ENCODE measurements around the gene OR52I2.

The OR52I2 gene

GRCh38 chr11:4607781-4608666 lies 26.5 kb downstream of the OR52I2 start, which contains the start of gene TRIM68:
Gene TRIM68, minus strand, starts transcription at chr11:4608231. Its CDS starts 2,727 bp downstream, at chr11:4605504.
- Histone ChIP-seq H3K9ac (ENCODE audit: low read depth, low read length) (peak within 1 kb of the TSS; percentile 83), H3K4me1 (ENCODE audit: insufficient read depth, low read length) (peaks cover 29% of the 10 kb centered on the region), H4K20me1 (ENCODE audit: insufficient read depth, low read length) (no peaks in the 10 kb centered on the region), H3K79me2 (ENCODE audit: insufficient read depth, low read length) (peaks cover 13% of the 10 kb centered on the region), H3K27ac (ENCODE audit: low read length) (peak within 1 kb of the TSS; percentile 81), H3K4me3 (ENCODE audit: low read depth in 1 of 2, low read length in 2 of 2) (peak within 1 kb of the TSS; percentile 51 to 70), H3K36me3 (ENCODE audit: insufficient read depth, low read length) (peaks cover 24% of the 10 kb centered on the region), H3K4me2 (ENCODE audit: insufficient read depth, low read length) (peak within 1 kb of the TSS; percentile 80), H3K9me3 (ENCODE audit: insufficient read depth, low read length, severe bottlenecking) (no peaks in the 10 kb centered on the region), H2AFZ (ENCODE audit: low read depth, low read length) (peak within 1 kb of the TSS; percentile 95), H3K27me3 (ENCODE audit: insufficient read depth, low read length, poor library complexity) (no peaks in the 10 kb centered on the region)
- DNase-seq (peak; percentile 97), ATAC-seq (ENCODE audit: insufficient read depth, low read depth) (peak; percentile 100)
- TF ChIP-seq EZH2 (IDR thresholded peaks at IDR 0.05; ENCODE audit: borderline replicate concordance, low read depth, low read length, severe bottlenecking), result no peak
- no peak for TF ChIP-seq CTCF (IDR thresholded peaks at IDR 0.05; ENCODE audit: borderline replicate concordance, extremely low read depth, low read length, poor library complexity, severe bottlenecking)

DNA sequence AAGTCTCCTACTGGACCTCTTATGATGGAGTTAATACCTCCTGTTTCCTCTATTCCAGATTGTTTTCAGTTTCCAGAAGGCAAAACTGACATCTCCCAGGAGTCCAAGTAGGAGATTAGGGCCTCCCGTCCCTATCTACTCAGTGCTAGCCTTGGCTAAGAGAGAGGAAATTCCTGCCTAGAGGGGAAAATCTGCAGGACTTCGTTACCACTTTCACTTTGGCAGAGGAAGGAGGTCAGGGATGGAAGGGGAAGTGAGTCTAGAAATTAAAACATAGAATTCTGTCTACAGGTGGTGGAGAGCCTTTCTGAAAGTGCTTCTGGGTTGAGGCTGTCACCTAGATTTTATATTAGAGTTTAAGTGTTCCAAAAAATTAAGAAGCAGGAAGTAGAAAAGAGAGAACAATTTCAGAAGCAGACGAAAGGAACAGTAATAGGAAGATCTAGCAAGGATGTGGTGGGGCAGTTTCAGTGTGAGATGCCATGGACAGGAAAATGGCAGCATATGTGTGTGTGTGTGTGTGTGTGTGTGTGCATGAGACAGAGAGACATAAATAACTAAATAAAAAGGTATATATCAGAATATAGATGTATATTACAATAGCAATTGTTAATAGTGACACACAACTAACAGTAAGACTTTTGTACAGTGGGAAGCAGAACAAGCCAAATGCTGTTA lies 28.9 kb downstream of the OR52I2 start:
- H2AFZ ChIP-seq (ENCODE audit: low read depth, low read length), result peak overlapping the region; percentile 95
- no peak overlapping the region for H3K27ac ChIP-seq (ENCODE audit: low read length)
- no peak overlapping the region for H3K4me3 ChIP-seq (ENCODE audit: low read depth in 1 of 2, low read length in 2 of 2)
- H3K9me3 ChIP-seq (ENCODE audit: insufficient read depth, low read length, severe bottlenecking), result no peaks in the 10 kb centered on the region
- no peak overlapping the region for H3K9ac ChIP-seq (ENCODE audit: low read depth, low read length)
- no peaks in the 10 kb centered on the region for H3K27me3 ChIP-seq (ENCODE audit: insufficient read depth, low read length, poor library complexity)
- DNase-seq, result no peak
- ATAC-seq (ENCODE audit: insufficient read depth, low read depth), result no peak
- peak overlapping the region; percentile 35; the same call in 1 of the 2 replicates for H3K4me2 ChIP-seq (ENCODE audit: insufficient read depth, low read length)
- peaks cover 13% of the 10 kb centered on the region for H3K79me2 ChIP-seq (ENCODE audit: insufficient read depth, low read length)
- no peaks in the 10 kb centered on the region for H4K20me1 ChIP-seq (ENCODE audit: insufficient read depth, low read length)
- peaks cover 29% of the 10 kb centered on the region for H3K4me1 ChIP-seq (ENCODE audit: insufficient read depth, low read length)
- peaks cover 2% of the 10 kb centered on the region; the same call in 1 of the 2 replicates for H3K36me3 ChIP-seq (ENCODE audit: insufficient read depth, low read length)
- TF ChIP-seq EZH2 (IDR thresholded peaks at IDR 0.05; ENCODE audit: borderline replicate concordance, low read depth, low read length, severe bottlenecking) (no peak), CTCF (IDR thresholded peaks at IDR 0.05; ENCODE audit: borderline replicate concordance, extremely low read depth, low read length, poor library complexity, severe bottlenecking) (no peak)

DNA sequence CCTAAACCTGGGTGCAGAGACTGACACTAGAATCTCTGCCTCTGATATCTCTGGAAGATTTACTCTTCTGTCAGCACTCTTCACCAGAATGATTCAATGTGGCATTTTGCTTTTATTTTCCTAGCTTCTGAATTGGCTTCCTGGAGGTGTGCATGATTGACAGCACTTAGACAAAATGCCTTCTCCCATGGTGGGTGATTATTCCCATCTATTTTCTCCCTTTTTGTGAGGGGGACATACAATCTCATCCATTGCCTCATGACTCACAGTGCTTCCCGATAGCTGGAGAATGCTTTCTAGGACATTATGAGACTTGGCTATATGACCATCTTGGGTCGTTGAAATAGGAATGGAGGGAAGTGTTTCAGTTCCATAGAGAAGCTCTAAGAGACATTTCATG lies 30.4 kb downstream of the OR52I2 start:
- Histone ChIP-seq H3K9me3 (ENCODE audit: insufficient read depth, low read length, severe bottlenecking) (no peaks in the 10 kb centered on the region), H3K4me1 (ENCODE audit: insufficient read depth, low read length) (peaks cover 18% of the 10 kb centered on the region), H3K9ac (ENCODE audit: low read depth, low read length) (no peak overlapping the region), H3K36me3 (ENCODE audit: insufficient read depth, low read length) (no peaks in the 10 kb centered on the region; the same call in 1 of the 2 replicates), H3K27ac (ENCODE audit: low read length) (no peak overlapping the region), H4K20me1 (ENCODE audit: insufficient read depth, low read length) (no peaks in the 10 kb centered on the region), H3K4me2 (ENCODE audit: insufficient read depth, low read length) (no peak overlapping the region), H3K4me3 (ENCODE audit: low read depth in 1 of 2, low read length in 2 of 2) (no peak overlapping the region), H3K79me2 (ENCODE audit: insufficient read depth, low read length) (peaks cover 8% of the 10 kb centered on the region), H2AFZ (ENCODE audit: low read depth, low read length) (no peak overlapping the region), H3K27me3 (ENCODE audit: insufficient read depth, low read length, poor library complexity) (no peaks in the 10 kb centered on the region)
- TF ChIP-seq EZH2 (IDR thresholded peaks at IDR 0.05; ENCODE audit: borderline replicate concordance, low read depth, low read length, severe bottlenecking) (no peak), CTCF (IDR thresholded peaks at IDR 0.05; ENCODE audit: borderline replicate concordance, extremely low read depth, low read length, poor library complexity, severe bottlenecking) (no peak)
- no peak for ATAC-seq (ENCODE audit: insufficient read depth, low read depth)
- DNase-seq, result no peak

Measured in DND-41 (cell line).